Fibroblast of lung (primary cell): ENCODE results near the gene KIAA1614.

Source experiments
- EZH2 ChIP-seq: IDR thresholded peaks from 2 replicates; pipeline ENCODE4 v1.5.1; 2012; ENCODE audit warnings: low read length, control low read depth, mild to moderate bottlenecking; ENCODE audit errors: missing control alignments
- TF ChIP-seq, protein P1 (sequence below), 2 donors: IDR thresholded peaks in 1 of 2; conservative IDR thresholded peaks in 1 of 2; 1 replicate in 1 of 2; 2 replicates in 1 of 2; pipeline ENCODE4 v1.5.1; 2011 to 2012; ENCODE audit warnings: low read length in 2 of 2, control low read depth in 1 of 2, inconsistent platforms in 1 of 2, low read depth in 1 of 2, mild to moderate bottlenecking in 1 of 2

GRCh38 chr1:180974236-180974635, 61.5 kb downstream of the KIAA1614 start:
- TF ChIP-seq, protein P1, sequence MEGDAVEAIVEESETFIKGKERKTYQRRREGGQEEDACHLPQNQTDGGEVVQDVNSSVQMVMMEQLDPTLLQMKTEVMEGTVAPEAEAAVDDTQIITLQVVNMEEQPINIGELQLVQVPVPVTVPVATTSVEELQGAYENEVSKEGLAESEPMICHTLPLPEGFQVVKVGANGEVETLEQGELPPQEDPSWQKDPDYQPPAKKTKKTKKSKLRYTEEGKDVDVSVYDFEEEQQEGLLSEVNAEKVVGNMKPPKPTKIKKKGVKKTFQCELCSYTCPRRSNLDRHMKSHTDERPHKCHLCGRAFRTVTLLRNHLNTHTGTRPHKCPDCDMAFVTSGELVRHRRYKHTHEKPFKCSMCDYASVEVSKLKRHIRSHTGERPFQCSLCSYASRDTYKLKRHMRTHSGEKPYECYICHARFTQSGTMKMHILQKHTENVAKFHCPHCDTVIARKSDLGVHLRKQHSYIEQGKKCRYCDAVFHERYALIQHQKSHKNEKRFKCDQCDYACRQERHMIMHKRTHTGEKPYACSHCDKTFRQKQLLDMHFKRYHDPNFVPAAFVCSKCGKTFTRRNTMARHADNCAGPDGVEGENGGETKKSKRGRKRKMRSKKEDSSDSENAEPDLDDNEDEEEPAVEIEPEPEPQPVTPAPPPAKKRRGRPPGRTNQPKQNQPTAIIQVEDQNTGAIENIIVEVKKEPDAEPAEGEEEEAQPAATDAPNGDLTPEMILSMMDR (conservative IDR thresholded peaks at IDR 0.05 in 1 of 2, IDR thresholded peaks at IDR 0.05 in 1 of 2; ENCODE audit: low read depth in 1 of 2, low read length in 2 of 2), result no peak
- TF ChIP-seq EZH2, result no peak
